GM18861 (cell line): ENCODE results near the gene WNT7B.
A peak's percentile ranks its signal among the peaks of the same experiment; 100 is the strongest.

ENCODE experiments used
- ATAC-seq: cut with Tn5 transposase; IDR thresholded peaks from one replicate; pipeline ENCODE4 v1.9.1; 2021; ENCODE audit not compliant: unreplicated experiment

Gene WNT7B

DNA sequence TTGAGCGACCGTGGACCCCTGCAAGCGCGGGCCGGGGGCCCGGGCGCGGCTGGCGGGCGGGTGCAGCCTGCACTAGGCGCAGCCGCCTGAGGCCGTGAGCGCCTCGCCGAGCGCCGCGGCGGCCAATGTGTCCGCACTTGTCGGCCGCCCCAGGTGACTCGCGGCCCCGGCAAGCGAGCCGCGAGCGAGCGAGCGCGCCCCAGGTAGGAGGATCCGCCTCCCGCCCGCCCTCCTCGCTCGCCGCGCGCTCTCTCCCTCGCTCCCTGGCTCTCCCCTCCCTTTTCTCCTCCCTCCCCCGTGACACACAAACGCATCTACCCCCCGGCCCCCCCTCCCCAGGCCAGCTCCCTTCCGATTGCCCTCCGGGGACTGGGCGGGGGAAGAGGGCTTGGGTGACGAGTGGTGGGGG is at the start of gene WNT7B:
WNT7B (minus strand) TSS at position 160 of the 409 bp plus-strand sequence. CDS start 408 bp downstream, outside the sequence.
- ATAC-seq = no peak

DNA sequence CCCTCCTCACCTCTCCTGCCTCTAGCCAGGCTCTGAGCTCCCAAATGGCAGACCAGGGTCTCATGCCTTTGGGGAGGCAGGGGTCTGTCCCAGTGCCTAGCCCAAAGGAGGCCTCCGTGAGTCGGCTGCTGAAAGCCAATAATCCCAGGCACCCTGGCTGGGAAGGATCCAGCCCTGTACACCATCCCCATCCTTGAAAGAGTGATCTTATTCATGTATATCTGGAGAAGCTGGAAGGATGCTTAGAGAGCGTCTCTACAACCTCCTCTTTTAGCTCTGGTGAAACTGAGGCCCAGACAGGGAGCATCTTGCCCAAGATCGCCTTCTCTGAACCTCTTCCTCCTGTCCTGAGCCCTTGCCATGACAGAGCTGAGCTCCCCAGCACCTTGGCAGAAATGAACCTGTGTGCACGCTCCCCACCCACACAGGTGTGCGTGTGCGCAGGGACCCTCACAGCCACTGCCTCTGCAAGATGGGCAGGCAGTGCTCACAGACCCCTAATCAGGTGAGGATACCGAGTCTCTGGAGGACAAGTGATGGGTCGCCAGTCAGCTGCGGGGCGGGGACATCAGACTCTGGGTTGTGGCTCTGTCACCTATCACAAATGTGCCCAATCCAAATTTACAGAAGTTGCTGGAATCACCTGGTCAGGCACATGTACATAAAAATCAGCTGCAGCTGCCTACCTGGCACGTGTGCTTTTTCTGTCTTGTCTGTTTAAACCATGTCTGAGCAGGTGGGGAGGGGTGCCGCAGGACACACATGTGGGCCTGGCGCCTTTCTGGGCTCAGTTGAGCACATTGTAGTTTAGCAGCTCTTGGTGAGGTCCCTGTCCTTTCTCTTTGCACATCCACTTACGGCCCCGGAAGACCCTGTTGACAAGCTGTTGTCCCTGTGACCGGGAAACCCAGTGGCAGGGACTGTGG is 49.3 kb upstream of the WNT7B start:
- ATAC-seq = no peak

DNA sequence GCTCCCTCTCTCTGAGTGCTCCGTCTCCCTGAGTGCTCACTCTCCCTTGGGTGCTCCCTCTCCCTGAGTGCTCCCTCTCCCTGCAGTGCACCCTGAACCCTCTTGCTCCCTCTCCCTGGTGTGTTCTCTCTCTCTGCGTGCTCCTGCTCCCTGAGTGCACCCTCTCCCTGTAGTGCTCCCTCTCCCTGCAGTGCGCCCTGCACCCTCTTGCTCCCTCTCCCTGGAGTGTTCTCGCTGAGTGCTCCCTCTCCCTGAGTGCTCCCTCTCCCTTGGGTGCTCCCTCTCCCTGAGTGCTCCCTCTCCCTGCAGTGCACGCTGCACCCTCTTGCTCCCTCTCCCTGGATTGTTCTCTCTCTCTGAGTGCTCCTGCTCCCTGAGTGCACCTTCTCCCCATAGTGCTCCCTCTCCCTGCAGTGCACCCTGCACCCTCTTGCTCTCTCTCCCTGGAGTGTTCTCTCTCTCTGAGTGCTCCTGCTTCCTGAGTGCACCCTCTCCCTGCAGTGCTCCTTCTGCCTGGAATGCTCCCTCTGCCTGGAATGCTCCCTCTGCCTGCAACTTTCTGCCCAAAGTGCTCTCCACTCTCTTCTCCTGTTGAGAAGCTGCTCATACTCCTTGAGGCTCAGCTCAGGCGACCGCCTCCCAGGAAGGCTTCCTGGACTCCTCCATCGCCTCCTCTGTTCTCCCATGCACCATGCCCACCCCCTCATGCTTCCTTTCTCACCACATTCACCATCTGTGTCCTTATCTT is 48.4 kb upstream of the WNT7B start:
- ATAC-seq = no peak

DNA sequence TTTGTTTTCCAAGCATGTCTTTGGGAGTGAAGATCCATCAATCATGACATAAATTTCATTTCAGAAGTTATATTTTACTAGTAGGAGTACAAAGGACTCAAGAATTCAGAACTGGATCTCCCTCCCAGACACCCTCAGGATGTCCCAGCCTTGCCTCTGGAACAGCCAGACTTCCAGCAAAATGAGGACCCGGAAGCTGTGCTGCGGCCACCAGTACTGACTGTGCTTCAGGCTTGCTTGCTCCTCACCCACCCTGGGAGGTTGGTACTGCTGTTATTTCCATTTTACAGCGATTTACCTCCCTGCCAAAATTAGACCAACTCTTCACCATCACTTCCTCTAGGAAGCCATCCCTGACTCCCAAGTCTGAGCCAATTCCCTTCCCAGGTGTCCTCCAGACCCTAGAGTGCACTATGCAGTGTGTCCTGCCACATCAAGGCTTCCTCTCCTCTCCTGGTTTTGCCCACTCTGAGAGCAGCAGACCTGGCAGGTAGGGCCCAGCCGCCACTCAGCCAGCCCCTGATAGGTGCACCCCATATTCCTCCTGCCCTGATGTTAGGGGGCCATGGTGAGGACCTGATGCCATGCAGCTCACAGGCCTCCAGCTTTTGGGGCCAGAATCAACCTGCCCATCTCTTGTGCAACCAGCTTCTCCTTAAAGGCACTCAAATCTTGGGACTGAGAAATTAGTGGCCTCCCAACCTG is 47.3 kb upstream of the WNT7B start:
- ATAC-seq = no peak

DNA sequence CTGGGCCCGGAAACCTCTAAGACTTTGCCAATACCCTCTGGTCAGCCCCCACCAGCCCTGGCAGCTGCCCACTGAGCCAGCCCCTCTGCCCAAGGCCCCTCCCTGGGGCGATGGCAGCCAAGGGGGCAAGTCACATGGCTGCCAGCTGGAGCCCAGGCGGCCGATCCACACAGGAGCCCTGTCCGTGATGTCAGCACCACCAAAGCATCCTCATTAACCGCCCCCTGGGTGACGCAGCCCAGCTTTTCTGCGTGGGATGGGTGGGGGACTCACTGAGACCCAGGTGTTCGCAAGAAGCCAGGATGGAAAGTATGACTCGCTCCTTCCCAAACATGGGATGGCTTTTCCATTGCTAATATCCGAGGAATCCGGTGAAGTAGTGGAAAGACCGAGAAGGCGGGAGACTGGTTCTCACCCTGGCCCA is 46.6 kb upstream of the WNT7B start:
- no peak for ATAC-seq

DNA sequence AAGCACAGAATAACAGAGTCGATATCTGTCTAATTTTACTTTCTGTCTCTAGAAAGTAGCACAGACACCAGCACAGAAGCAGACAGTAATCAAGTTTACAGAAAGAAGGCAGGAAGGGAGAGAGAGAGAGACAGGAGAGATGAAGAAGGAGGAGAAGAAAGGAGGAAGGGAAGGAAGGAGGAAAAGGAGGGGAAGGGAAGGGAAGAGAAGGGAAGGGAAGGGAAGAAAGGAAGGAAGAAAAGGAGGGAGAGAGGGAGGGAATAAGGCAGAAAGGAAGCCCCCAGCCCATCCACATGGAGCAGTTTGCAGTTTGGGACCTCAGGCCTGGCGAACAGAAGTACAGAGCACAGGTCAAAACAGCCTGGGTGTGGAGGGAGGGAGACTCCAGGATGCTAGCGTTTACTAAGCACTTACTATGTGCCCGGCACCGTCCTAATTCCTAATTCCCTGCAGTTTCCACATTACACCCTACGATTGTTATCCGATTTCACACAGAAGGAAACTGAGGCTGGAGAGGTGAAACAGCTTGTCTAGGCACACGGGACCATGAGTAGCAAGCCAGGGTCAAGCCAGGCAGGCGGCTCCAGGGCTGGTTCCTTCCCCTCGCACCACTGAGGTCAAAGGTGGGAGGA is 46.0 kb upstream of the WNT7B start:
- ATAC-seq = no peak

DNA sequence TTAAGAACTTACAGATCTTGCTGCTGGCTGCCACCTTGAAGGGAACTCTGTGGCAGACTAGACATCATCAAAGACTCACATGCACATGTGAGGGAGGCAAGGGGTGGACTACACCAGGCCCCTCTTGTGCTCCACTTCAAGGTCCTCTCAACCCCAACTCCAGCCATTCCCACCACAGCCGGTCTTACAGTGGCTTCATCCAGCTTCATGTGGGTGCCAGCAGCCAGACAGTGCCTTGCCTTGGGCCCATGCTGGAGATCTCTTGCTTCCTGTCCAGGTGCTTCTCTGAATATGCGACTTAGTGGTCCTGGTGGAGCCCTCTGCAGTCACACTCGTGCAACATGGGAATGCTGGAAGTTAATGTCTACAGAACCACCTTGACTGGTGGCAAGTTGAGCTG is 44.6 kb upstream of the WNT7B start:
- ATAC-seq = no peak

DNA sequence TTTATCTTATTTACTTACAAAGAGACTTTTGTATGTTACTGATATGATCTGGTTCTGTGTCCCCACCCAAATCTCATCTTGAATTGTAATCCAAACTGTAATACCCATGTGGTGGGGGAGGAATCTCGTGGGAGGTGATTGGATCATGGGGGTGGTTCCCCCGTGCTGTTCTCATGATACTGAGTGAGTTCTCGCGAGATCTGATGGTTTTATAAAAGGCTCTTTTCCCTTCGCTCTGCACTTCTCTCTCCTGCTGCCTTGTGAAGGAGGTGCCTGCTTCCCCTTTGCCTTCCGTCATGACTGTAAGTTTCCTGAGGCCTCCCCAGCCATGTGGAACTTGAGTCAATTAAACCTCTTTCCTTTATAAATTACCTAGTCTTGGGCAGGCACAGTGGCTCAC is 42.4 kb upstream of the WNT7B start:
- no peak for ATAC-seq

DNA sequence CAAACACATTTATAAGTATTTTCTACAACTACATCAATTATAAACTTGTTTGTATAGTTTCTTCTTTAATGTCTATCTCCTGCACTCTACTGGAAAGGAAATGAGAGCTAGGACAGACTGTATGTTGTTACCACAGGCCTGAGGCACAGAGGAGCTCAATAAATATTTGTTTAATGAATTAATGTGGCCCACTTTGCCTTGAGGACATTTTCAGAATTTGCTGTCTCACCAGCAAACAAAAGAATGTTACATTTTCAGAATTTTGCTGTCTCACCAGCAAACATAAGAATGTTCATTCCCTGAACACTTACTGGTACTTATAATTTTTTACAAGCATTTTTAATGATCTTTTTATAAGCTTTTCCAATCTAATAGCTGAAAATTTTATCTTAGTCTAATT is 41.9 kb upstream of the WNT7B start:
- no peak for ATAC-seq

DNA sequence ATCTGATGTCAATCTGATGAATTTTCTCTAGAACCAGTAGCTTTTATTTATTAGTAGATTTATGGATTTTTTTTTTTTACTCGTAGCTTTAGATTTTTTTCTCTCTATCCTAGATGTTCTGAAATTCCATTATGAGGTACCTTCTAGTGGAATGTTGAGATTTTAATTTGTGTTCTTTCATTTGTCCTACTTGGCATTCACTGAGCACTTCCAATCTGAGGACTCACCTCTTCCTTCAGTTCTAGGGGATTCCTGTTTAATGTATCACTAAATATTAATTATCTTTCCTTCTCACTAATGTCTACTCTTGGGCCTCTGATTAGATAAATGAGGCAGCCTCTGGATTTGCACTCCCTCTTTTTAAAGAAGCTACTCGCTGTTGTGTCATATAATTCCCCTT is 40.2 kb upstream of the WNT7B start:
- ATAC-seq = no peak

DNA sequence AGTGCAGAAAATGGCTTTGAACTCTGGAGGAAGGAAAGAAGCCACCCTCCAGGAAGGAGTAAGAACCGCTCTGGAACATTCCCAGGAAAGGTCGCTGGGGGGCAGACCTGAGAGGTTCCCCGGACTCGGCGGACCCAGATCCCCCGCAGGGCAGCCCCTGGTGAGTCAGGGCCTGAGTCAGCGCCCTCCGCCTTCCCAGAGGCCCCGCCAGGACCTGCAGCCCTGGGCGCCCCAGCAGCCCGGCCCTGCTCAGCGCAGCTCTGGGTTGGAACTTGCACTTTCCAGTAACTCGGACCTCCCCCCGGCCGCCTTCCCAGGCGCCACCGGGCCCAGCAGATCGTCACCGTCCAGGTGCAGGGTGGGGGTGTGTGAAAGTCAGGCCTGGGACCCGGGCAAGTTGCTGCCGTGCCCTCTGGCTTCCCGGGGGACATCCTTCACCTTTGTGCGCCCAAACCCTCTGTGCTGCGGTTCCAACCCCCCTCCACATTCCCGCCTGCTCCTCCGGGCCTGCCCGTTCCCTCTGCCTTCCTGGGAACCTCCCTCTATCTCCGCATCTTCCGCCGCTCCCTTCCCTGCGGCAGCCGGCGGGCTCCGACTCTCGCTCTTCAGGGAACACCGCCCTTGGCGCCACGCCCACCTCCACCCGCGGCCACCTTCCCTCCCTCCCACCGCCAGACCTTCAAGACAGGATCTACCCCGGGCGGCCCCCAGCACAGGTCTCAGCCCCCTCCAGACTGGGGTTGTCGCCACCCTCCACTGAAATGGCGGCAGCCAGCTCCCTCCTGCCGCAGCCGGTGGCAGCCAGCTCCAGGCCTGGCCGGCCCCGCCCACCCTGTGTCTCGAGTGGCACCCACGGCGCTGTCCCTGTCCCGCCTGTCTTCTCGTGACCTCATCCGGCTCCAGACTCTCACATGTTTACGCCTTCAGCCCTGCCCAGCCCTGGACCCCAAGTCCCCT is 36.8 kb upstream of the WNT7B start:
- ATAC-seq = peak; percentile 49

DNA sequence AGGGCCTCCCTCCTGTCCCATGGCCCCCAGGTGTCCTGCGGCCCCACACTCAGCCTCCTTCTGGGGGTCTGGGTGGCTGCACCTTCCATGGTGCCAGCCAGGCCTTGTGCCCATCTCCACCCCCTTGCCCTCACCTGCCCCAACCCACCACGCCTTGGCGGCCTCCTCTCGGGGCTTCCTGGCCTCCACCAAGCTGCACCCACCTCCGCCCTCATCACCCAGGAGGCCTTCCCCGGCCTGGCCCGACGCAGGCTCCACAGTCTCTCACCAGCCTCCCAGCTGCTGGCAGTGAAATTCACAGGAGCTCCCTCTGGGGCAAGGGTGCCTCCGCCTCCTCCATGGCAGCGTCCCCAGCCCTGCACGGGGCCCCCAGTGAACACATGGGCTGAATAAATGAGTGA is 35.9 kb upstream of the WNT7B start:
- no peak for ATAC-seq

DNA sequence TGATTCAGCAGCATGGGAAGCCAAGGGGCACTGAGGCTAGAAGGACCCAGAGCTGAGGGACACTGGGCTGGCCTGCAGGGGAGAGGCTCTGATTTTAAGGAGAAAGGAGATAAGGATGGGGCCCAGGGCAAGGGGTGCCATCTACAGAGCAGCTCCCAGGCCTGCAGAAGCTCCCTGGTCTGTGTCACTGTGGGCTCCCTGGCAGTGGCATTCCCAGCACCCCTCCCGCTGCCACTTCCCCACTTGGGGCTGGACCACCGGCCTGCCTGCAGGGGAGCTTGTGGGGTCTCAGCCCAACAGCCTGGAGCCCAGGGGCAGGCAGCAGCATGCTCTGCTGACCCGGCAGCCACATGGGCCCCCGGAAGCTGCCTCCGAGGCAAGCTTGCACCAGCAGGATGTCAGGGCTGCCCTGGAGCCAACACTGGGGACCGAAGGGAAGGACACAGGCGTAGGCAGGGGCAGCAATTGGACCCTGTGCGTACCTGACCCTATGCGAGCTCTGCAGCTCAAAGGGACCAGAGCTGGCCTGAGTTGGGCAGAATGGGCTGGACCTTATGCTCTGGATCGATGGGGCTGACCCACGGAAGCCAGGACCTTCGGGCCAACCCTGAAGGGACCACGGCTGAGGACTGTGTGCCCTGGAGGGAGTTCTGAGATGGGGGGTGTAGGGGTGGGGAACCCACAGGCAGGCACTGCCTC is 35.4 kb upstream of the WNT7B start:
- no peak for ATAC-seq

DNA sequence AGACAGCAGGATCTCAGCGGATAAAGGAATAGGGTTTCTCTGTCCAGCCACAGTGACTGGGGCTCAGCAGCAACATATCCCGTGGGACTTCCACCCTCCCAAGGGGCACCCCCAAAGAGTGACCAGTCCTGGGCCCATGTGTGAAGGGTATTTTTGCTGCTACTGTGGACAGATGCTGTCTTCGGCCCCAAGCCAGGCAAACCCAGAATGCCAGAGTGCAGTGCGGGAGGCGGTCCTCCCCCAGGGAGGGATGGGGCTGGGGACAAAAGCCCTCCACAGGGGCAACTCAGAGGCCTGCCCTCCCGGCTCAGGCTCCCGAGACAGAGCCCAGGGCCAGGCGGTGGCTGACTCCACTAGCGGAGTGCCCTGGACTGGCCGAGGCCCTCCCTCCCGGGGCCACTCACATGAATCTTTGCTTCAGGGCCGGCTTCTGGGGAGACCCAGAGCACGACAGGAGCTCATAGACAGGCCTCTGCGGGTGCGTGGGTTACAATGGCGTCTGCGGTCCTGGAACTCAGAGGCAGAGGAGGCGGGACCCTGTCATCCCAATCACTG is 34.7 kb upstream of the WNT7B start:
- no peak for ATAC-seq

DNA sequence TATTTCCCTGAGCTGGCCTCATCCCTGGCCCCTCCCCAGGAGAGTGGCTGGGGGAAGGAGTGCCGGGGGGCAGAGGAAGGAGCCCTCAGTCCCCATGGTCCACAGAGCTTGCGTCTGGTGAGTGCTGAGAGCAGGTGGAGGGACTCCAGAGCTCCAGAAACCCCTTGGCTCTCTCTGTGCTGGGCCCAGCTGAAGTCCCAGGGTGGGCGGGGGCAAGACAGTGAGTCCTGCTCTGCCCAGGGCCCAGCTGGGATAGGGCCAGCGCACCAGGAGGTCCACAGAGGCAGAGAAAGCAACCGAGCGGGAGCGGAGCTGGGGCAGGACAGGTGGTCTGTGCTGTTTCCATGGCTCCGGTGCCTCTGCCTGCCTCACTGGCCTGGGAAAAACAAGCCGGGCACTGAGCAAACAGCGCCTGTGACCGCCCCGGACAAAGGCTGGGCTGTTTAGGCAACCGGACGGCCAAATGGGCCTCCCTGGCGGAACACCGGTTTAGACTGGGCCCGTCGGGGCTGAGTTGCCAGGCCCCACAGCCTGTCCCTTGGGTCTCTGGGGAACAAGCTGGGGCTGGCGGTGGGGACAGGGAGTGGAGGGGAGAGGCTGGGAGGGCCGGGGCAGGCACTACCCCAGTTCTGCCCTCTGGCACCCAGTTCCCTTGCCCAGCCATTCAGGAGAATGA is 34.1 kb upstream of the WNT7B start:
- no peak for ATAC-seq

DNA sequence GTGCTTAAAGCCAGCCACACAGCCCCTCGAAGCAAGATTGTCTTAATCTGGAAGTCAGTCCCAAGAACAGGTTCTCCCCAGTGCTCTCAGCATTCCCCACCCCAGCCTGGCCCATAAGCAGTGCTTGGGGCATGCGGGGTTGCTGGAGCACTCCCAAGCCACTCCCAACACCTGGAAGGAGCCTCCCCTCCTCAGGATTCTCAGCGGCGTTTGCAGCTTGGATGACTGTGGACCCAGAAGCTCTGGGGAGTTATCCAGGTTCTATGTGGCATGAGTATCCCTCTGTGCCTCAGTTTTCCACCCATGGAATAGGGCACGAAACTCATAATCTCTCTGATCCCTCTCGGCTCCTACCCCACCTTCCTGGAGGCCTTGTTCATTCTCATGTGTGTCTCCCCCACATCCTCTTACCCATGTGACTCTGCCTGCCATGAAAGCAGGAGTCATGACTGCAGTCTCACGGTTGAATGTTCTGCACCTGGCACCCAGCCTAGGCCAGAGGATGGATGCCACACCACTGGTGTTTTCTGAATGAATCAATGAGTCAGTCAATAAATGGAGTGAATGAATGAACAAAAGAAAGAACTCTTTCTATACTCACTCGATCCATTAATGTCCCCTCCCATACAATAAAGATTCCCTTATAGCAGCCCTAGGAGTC is 33.4 kb upstream of the WNT7B start:
- no peak for ATAC-seq

DNA sequence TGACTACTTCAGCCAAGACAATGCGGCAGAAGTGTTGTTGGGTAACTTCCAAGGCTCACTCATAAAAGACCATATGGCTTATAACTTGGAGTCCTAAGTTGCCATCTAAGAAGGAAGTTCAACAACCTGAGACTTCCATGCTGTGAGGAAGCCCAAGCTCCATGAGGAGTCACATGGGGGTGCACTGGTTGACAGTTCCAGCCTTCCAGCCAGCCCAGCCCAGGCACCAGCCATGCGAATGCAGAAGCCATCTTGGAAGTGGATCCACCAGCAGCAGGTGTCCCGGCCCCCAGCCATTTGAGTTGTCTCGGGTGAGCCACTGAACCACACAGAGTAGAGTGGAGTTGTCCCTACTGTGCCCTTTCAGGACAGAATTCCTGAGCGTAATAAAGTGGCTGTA is 32.8 kb upstream of the WNT7B start:
- no peak for ATAC-seq
